SK-N-MC (cell line): ENCODE data around the gene DNAJC25.

Source experiments
- EZH2 ChIP-seq: fragments of 200-600 bp; sonication (generic); IDR thresholded peaks from one replicate; pipeline ENCODE4 v1.6.1; 2017; ENCODE audit warnings: antibody characterized with exemption
- POLR2AphosphoS5 ChIP-seq: IDR thresholded peaks from 2 replicates; pipeline ENCODE4 v1.6.1; 2012; ENCODE audit warnings: mild to moderate bottlenecking, low read depth, low read length, borderline replicate concordance

DNA sequence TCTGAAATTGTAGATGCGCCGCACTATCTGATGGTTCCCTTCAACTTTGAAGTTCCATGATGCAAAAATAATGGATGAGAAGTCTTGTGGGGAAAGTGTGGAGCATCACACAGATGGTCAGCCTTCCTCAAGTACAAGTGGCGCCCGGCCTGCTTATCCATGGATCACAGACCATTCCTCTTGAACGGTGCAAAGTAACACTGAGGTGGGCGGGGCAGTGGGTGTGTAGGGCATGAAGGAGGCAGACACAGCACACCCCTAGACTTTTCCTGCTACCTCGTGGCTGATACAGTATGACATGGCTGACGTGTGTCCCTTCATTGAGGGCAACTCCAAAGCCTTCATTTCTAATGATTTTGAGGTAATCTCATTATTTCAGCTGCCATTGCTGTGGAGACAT, 27.8 kb downstream of the DNAJC25 start:
- TF ChIP-seq EZH2 (no peak), POLR2AphosphoS5 (no peak)
